Dendritic cell treated with granulocyte-macrophage colony-stimulating factor and Interleukin-4, amounts not matched to agents 40 ng/mL and 50 ng/mL, for 4 days (primary cell): Measurements from ENCODE around the gene ADGRG7.
A peak's percentile ranks its signal among the peaks of the same experiment; 100 is the strongest.

Source experiments
- H3K27ac Mint-ChIP-seq: one replicate; pipeline ENCODE4 v1.8.0; 2022; ENCODE audit warnings: mild to moderate bottlenecking, mixed read lengths
- H3K27me3 Mint-ChIP-seq: one replicate; pipeline ENCODE4 v1.8.0; 2022; ENCODE audit warnings: mild to moderate bottlenecking, mixed read lengths
- H3K36me3 Mint-ChIP-seq: one replicate; pipeline ENCODE4 v1.8.0; 2022; ENCODE audit warnings: low read depth, mixed read lengths
- H3K4me1 Mint-ChIP-seq: one replicate; pipeline ENCODE4 v1.8.0; 2022; ENCODE audit warnings: low read depth, mixed read lengths
- H3K4me3 Mint-ChIP-seq: one replicate; pipeline ENCODE4 v1.8.0; 2022; ENCODE audit warnings: mild to moderate bottlenecking, moderate library complexity, mixed read lengths
- H3K9me3 Mint-ChIP-seq: one replicate; pipeline ENCODE4 v1.8.0; 2022; ENCODE audit warnings: mixed read lengths
- intact Hi-C: fragments of 100-400 bp; cut with micrococcal nuclease; formaldehyde crosslinking; loops from one replicate; pipeline ENCODE4 v1.15.0; 2022

Gene ADGRG7

DNA sequence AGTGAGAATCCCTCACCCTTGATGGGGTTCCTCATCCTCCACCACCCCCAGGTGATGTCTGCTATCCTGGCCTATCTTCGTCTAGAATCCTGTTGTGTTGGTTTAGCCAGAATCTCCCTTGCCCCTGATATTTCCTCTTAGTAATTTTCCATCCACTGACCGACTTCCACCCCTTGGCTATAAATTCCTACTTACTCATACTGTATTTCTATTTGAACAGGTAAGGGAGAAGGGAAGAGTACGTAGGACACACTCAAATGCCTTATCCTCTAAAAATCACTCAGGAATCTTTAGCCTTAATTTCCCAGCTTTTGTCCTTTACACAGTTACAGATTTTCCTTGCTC, 99.2 kb downstream of the ADGRG7 start:
- H3K4me3 Mint-ChIP-seq, result peak overlapping the region; percentile 92
- peaks cover 10% of the 10 kb centered on the region for H3K27me3 Mint-ChIP-seq
- peaks cover 53% of the 10 kb centered on the region for H3K36me3 Mint-ChIP-seq
- H3K9me3 Mint-ChIP-seq, result peaks cover 12% of the 10 kb centered on the region
- H3K27ac Mint-ChIP-seq, result peak overlapping the region; percentile 96
- intact Hi-C loops, result loop anchor here (2.0 to 5.0 kb wide), 3 partner anchors 216 to 864 kb away; partner anchors contain the start of genes PCNP, TBC1D23 and TMEM45A
- peaks cover 38% of the 10 kb centered on the region for H3K4me1 Mint-ChIP-seq

DNA sequence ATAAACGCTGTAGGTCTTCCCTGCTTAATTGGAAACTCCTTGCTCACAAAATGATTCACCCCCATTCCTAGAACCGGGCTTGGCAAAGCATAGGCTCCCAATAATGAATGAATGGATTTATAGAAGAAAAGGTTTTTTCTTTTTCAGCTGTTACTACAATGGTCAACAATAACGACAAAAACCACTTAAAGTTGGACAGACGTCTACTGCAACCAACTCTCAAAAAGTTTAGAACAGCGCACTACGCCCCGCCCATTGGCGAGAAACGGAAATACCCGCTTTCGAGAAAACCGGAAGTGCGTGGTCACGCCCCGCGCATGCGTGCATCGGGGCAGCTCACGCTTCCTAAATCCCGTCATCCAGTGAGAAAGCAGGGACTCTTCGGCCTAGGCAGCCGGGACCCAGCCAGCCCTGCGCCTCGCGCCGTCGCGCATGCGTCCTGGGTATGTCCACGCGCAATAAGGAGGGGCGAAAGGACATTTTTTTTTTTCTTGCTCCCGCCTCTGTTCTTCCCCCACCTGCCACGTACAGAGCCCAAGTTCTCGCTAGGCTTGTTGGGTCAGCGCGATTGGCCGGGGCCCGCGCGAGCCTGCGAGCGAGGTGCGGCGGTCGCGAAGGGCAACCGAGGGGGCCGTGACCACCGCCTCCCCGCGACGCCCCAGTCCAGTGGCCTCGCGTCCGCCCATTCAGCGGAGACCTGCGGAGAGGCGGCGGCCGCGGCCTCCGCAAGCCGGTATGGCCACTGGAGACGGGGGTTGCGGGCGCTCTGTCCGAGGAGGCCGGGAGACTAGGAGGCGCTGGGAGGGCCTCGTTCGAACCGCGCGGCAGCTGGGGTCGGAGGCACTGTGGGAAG, 99.8 kb downstream of the ADGRG7 start, which contains the start of gene TFG:
Gene TFG, plus strand, starts transcription at position 506 of the 853 bp plus-strand sequence. CDS start 4,192 bp downstream, outside the sequence.
- Mint-ChIP-seq H3K4me1 (peaks cover 38% of the 10 kb centered on the region), H3K4me3 (peak within 1 kb of the TSS; percentile 92), H3K27me3 (peaks cover 10% of the 10 kb centered on the region), H3K9me3 (peaks cover 12% of the 10 kb centered on the region), H3K36me3 (peaks cover 59% of the 10 kb centered on the region), H3K27ac (peak within 1 kb of the TSS; percentile 96)
- intact Hi-C loops, result loop anchor here (2.0 to 5.0 kb wide), 3 partner anchors 217 to 863 kb away; partner anchors contain the start of genes PCNP, TBC1D23 and TMEM45A

DNA sequence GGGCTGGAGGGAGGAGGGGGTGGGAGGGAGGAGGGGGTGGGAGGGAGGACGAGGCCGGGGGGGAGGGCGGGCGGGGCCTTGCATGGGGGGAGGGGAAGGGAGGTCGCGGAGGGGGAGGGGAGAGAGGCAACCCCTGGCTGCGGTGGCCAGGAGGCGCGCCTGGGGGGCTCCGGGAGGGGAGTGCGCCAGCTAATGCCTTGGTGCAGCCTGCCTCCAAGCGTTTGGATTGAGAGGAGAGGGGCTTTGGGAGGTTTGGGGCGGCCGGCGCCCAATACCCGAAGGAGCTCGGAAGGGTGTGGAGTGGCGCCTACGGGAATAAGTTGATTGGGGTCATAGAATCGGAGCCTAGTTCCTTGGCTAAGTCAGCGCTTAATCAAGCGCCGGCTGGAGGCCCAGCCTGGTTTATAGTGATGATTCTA, 100.5 kb downstream of the ADGRG7 start:
- peaks cover 65% of the 10 kb centered on the region for H3K36me3 Mint-ChIP-seq

DNA sequence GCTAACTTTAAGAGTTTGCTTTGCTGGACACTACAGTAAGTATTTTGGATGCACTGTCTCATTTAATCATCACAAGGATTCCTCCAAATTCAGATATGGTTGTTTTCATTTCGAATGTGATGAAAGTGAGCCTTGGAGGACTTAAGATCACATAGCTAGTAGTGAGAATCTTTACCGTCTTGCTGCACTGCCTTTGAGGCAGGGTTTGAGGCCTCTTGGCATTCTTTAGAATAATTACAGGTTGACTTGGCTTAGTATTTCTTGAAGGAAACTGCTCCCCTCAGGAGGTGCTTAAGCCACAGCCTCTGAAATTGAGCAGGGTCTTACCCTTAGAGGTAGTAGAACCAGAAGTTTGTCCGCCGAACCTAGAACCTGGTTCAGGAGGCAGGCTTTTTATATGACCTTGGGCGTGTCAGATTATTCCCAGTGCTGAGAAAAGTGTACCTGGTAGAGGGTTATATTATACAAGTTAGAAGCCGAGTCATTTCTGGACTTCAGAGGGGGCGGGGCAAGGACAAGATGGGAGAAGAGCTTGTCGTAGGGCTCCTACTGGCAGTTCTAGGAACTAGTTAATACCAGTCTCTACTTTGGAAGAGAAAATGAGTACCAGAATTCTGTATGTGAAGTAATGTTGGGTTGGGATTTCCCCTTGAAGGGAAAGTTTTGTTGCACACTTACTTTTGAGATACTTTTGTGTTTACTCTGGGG, 101.0 kb downstream of the ADGRG7 start:
- H3K4me1 Mint-ChIP-seq, result peaks cover 43% of the 10 kb centered on the region
- H3K27ac Mint-ChIP-seq, result peak overlapping the region; percentile 96
- H3K36me3 Mint-ChIP-seq, result peaks cover 71% of the 10 kb centered on the region
- intact Hi-C loops, result loop anchor here (5.0 kb wide), 1 partner anchor 893 kb away; the partner anchor contains the start of gene CMSS1
- peaks cover 7% of the 10 kb centered on the region for H3K27me3 Mint-ChIP-seq
- H3K9me3 Mint-ChIP-seq, result peaks cover 12% of the 10 kb centered on the region
- H3K4me3 Mint-ChIP-seq, result peak overlapping the region; percentile 83

More for the DNA sequence above, 100.5 kb downstream of the ADGRG7 start:
- Mint-ChIP-seq H3K27me3 (peaks cover 10% of the 10 kb centered on the region), H3K4me3 (peak overlapping the region; percentile 92), H3K27ac (peak overlapping the region; percentile 96), H3K4me1 (peaks cover 40% of the 10 kb centered on the region), H3K9me3 (peaks cover 12% of the 10 kb centered on the region)
- intact Hi-C loops, result loop anchor here (2.0 to 5.0 kb wide), 4 partner anchors 218 to 893 kb away; partner anchors contain the start of genes CMSS1, PCNP, TBC1D23 and TMEM45A

DNA sequence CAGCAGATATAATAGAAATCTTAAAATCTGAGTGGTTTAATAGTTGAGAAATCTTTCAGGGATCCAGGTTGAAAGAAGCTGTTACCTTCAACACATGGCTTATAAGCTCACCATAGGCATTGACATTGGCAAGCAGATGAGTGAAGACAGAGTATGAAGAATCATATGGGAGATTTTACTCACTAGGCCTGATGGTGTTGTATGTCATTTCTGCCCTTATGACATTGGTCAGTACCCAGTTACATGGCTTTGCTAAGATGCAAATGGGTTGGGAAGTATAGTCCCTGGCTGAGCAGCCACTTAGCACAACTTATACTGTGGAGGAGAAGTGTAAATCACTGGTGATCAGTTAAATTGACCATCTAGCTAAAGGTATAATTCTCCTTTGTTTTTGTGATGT, 105.8 kb downstream of the ADGRG7 start:
- H3K27me3 Mint-ChIP-seq, result no peaks in the 10 kb centered on the region
- intact Hi-C loops, result no loop called here
- H3K27ac Mint-ChIP-seq, result no peak overlapping the region
- no peak overlapping the region for H3K4me3 Mint-ChIP-seq
- H3K9me3 Mint-ChIP-seq, result no peaks in the 10 kb centered on the region
- peaks cover 89% of the 10 kb centered on the region for H3K36me3 Mint-ChIP-seq
- H3K4me1 Mint-ChIP-seq, result peaks cover 50% of the 10 kb centered on the region

DNA sequence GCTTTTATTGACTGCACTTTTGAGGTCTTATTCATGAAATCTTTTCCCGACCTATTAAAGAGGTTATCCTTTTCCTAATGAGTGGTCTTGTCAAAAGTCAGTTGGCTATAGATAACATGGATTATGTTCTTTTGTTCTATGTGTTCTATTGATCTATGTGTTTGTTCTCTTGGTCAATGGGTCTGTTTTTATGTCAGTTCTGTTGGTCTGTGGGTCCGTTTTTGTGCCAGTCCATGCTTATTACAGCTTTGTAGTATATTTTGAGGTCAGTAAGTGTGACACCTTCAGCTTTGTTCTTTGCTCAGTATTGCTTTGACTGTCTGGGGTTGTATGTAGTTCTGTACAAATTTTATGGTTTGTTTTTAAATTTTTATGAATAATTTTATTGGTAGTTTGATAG, 107.7 kb downstream of the ADGRG7 start:
- H3K36me3 Mint-ChIP-seq, result peaks cover 92% of the 10 kb centered on the region
- intact Hi-C loops, result no loop called here
- H3K4me1 Mint-ChIP-seq, result peaks cover 33% of the 10 kb centered on the region
- no peaks in the 10 kb centered on the region for H3K9me3 Mint-ChIP-seq
- no peaks in the 10 kb centered on the region for H3K27me3 Mint-ChIP-seq
- H3K4me3 Mint-ChIP-seq, result no peak overlapping the region
- H3K27ac Mint-ChIP-seq, result no peak overlapping the region

DNA sequence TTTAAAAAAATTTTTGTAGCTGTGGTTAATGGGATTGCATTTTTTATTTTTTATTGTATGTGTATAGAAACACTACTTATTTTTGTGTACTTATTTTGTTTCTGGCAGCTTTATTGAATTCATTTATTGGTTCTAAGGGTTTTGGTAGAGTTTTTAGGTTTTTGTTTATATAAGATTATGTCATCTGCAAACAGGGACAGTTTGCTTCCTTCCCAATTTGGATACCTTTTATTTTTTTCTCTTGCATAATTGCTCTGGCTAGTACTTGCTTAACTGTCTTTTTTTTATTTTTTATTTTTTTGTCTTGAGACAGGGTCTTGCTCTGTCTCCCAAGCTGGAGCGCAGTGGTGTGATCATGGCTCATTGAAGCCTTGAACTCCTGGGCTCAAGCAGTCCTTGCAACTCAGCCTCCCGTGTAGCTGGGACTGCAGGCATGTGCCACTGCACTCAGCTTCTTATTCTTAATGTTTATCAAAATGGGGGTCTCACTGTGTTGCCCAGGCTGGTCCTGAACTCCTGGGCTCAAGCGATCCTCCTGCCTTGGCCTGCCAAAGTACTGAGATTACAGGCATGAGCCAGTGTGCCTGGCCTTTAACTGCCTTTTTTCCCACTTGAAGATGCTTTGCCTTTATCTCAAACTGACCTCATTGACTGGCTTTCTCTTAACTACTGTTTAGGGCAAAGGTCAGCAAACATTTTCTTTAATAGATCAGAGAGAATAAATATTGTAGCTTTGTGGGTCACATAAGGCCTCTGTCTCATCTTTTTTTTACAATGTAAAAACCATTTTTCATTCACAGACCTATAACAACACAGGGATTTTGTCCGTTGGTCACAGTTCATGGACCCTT, 108.5 kb downstream of the ADGRG7 start:
- Mint-ChIP-seq H3K27ac (no peak overlapping the region), H3K36me3 (peaks cover 92% of the 10 kb centered on the region), H3K4me3 (no peak overlapping the region), H3K9me3 (no peaks in the 10 kb centered on the region), H3K27me3 (no peaks in the 10 kb centered on the region), H3K4me1 (peaks cover 25% of the 10 kb centered on the region)
- intact Hi-C loops, result no loop called here

DNA sequence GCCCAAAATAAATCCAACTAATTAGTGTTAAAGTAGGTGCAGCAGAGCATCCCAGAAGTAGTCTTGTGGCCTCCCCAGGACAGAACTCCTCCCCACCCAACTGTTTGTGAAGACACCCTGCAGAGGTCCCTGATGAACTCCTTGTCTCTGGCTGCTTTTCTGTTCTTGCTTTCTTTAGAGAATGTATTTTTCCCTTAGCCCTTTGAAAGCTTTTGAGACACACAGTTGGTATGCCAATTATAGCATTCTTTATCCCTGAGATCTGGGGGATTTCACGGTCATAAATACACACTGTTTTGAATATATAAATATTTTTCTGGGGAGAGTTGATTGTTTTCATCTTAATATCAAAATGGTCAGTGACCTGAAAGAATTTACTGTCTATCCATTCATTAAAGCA, 109.7 kb downstream of the ADGRG7 start:
- intact Hi-C loops, result no loop called here
- H3K36me3 Mint-ChIP-seq, result peaks cover 89% of the 10 kb centered on the region
- no peak overlapping the region for H3K27ac Mint-ChIP-seq

DNA sequence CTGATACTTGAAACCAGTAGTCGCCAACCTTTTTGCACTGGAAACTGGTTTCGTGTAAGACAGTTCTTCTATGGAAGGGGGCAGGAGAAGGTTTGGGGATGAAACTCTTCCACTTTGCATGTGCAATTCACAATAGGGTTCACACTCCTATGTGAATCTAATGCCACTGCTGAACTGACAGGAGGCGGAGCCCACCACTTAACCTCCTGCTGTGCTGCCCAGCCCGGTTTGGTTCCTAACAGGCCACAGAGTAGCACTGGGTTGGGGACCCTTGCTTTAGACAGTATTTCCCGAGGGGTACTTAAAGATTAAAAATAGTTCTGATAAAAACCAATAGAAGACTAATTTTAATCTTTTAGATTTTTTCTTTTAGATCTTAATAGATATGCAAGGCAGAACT, 111.0 kb downstream of the ADGRG7 start:
- Mint-ChIP-seq H3K4me1 (peaks cover 15% of the 10 kb centered on the region), H3K27me3 (no peaks in the 10 kb centered on the region), H3K27ac (no peak overlapping the region), H3K36me3 (peaks cover 88% of the 10 kb centered on the region), H3K4me3 (no peak overlapping the region), H3K9me3 (no peaks in the 10 kb centered on the region)
- intact Hi-C loops, result no loop called here

More for the DNA sequence above, 109.7 kb downstream of the ADGRG7 start:
- Mint-ChIP-seq H3K27me3 (no peaks in the 10 kb centered on the region), H3K9me3 (no peaks in the 10 kb centered on the region), H3K4me1 (peaks cover 21% of the 10 kb centered on the region), H3K4me3 (no peak overlapping the region)

DNA sequence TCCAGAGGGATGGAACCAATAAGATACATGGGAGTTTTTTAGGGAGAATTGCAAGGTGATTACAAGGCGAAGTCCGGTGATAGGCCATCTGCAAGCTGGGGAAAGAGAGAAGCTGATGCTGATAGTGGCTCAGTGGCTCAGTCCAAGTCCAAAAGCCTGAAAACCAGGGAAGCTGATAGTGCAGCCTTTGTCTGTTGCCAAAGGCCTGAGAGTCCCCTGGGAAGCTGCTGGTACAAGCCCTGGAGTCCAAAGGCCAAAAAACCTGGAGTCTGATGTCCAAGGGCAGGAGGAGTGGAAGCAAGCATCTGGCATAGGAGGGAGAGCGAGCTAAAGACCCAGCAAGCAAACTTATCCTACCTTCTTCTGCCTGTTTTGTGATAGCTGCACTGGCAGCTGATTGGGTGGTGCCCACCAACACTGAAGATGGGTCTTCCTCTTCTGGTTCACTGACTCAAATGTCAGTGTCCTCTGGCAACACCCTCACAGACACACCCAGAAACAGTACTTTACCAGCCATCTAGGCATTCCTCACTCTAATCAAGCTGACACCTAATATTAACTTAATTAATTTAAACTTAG, 116.6 kb downstream of the ADGRG7 start:
- no peaks in the 10 kb centered on the region for H3K9me3 Mint-ChIP-seq
- intact Hi-C loops, result no loop called here
- no peaks in the 10 kb centered on the region for H3K27me3 Mint-ChIP-seq
- H3K36me3 Mint-ChIP-seq, result peaks cover 87% of the 10 kb centered on the region
- peaks cover 5% of the 10 kb centered on the region for H3K4me1 Mint-ChIP-seq
- H3K4me3 Mint-ChIP-seq, result no peak overlapping the region
- no peak overlapping the region for H3K27ac Mint-ChIP-seq

DNA sequence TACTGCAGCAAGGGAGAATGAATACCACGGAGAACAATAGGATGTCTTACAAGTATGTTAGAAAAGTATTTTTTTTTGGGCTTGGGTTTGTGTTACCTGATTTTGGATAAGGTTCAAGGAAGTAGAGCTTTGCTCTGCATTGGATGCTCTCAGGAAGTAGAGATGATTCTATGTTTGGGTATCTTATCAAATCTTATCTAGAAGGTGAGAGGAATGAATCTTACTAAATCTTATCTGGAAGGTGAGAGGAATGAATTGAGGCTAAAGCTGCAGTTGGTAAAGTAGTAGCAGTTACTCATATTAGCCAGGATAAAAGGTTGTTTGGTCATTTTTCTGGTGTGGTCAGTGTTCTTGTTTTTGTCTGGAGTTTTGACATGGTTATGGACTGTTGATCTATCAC, 117.3 kb downstream of the ADGRG7 start:
- Mint-ChIP-seq H3K27ac (no peak overlapping the region), H3K9me3 (no peaks in the 10 kb centered on the region), H3K4me3 (no peak overlapping the region), H3K4me1 (peaks cover 5% of the 10 kb centered on the region), H3K36me3 (peaks cover 87% of the 10 kb centered on the region), H3K27me3 (no peaks in the 10 kb centered on the region)
- intact Hi-C loops, result no loop called here

DNA sequence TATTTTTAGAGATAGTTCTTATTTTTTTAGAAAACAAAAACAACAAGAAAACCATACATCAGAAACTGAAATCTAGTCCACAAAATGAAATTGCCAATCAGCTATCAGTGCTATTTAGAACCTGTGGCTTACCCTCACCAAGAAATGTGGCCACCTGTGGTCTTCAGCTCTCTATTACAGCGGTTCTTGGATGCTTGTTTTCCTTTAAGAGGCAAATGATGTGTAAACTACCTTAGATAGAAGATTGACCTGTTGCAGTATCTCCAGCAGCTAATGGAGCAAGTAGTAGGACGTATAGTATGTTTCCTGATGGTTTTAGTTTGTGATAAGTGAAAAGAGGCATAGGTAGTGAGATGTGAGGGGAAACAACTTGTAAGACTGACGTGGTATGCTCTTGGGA, 121.1 kb downstream of the ADGRG7 start:
- intact Hi-C loops, result no loop called here
- H3K4me3 Mint-ChIP-seq, result no peak overlapping the region
- no peaks in the 10 kb centered on the region for H3K27me3 Mint-ChIP-seq
- H3K9me3 Mint-ChIP-seq, result no peaks in the 10 kb centered on the region
- H3K27ac Mint-ChIP-seq, result peak overlapping the region; percentile 18
- peaks cover 5% of the 10 kb centered on the region for H3K4me1 Mint-ChIP-seq
- peaks cover 82% of the 10 kb centered on the region for H3K36me3 Mint-ChIP-seq

DNA sequence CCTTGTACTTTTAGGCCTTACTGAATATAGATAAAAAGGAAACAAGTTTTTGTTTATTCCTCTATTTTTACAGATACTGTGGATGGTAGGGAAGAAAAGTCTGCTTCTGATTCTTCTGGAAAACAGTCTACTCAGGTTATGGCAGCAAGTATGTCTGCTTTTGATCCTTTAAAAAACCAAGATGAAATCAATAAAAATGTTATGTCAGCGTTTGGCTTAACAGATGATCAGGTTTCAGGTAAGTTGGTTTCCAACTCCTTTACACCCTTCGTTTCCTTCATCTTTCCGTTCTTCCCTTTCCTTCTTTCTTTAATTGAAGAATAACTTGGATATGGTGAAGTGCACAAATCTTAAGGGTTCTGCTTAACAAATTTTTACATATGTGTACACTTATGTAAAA, 123.0 kb downstream of the ADGRG7 start:
- Mint-ChIP-seq H3K27me3 (no peaks in the 10 kb centered on the region), H3K27ac (no peak overlapping the region), H3K4me1 (peaks cover 5% of the 10 kb centered on the region), H3K4me3 (no peak overlapping the region), H3K9me3 (no peaks in the 10 kb centered on the region), H3K36me3 (peaks cover 83% of the 10 kb centered on the region)
- intact Hi-C loops, result no loop called here
